HEK293 (cell line): Measurements from ENCODE around the gene CCDC57.

Source experiments
- CTCF ChIA-PET: fragments of 350-600 bp; formaldehyde crosslinking; extraction: SDS; loops from one replicate; lab custom pipeline; 2021; ENCODE audit warnings: antibody characterized with exemption; lab: Yijun Ruan, JAX
- POLR2A ChIA-PET: fragments of 300-600 bp; formaldehyde crosslinking; extraction: SDS; loops from one replicate; lab custom pipeline; 2020; ENCODE audit warnings: antibody characterized with exemption, inconsistent platforms; lab: Yijun Ruan, JAX
- H3K27ac ChIP-seq: fragments of 200-500 bp; sonication (Bioruptor generic); 2 replicates; pipeline ENCODE4 v1.5.1; 2014; ENCODE audit warnings: low read depth, low read length, control low read depth, inconsistent platforms; ENCODE audit errors: extremely low read depth
- H3K36me3 ChIP-seq, 2 experiments: fragments of 200-500 bp in 1 of 2; sonication (Bioruptor generic) in 1 of 2; 1 replicate in 1 of 2; 2 replicates in 1 of 2; pipeline ENCODE4 v1.5.1; 2014 to 2017; ENCODE audit warnings: inconsistent platforms in 2 of 2, low read length in 2 of 2; ENCODE audit not compliant: control insufficient read depth in 2 of 2, insufficient read depth in 1 of 2
- H3K4me1 ChIP-seq: fragments of 200-500 bp; sonication (Bioruptor generic); 2 replicates; pipeline ENCODE4 v1.5.1; 2014; ENCODE audit warnings: mild to moderate bottlenecking, low read length, inconsistent platforms; ENCODE audit not compliant: control insufficient read depth, insufficient read depth
- H3K4me3 ChIP-seq: 2 replicates; pipeline ENCODE4 v1.5.1; 2011; ENCODE audit warnings: low read depth, mild to moderate bottlenecking, control low read depth, low read length, moderate library complexity
- H3K9me3 ChIP-seq: fragments of 200-500 bp; sonication (Bioruptor generic); 2 replicates; pipeline ENCODE4 v1.5.1; 2014; ENCODE audit warnings: low read depth, low read length, inconsistent platforms; ENCODE audit not compliant: control insufficient read depth, insufficient read depth
- BCL11A ChIP-seq: fragments of 450-650 bp; formaldehyde crosslinking; IDR thresholded peaks from 2 replicates; pipeline ENCODE4 v1.5.1; 2016; ENCODE audit warnings: low read depth, missing biosample characterization, missing genetic modification characterization
- ELK4 ChIP-seq: IDR thresholded peaks from 2 replicates; pipeline ENCODE4 v1.6.1; 2011; ENCODE audit warnings: mild to moderate bottlenecking, low read depth, low read length, borderline replicate concordance
- GLI2 ChIP-seq: fragments of 450-650 bp; formaldehyde crosslinking; IDR thresholded peaks from 2 replicates; pipeline ENCODE4; 2017; ENCODE audit warnings: missing biosample characterization, missing genetic modification characterization, low read depth, borderline replicate concordance
- HOXA7 ChIP-seq: sonication (generic); formaldehyde crosslinking; IDR thresholded peaks from 2 replicates; pipeline ENCODE4 v1.8.1; 2022; ENCODE audit warnings: missing genetic modification reagents, borderline replicate concordance
- HOXC10 ChIP-seq: sonication (generic); formaldehyde crosslinking; IDR thresholded peaks from 2 replicates; pipeline ENCODE4 v1.8.1; 2023; ENCODE audit warnings: mild to moderate bottlenecking, missing genetic modification reagents
- KLF16 ChIP-seq: fragments of 450-650 bp; formaldehyde crosslinking; IDR thresholded peaks from 2 replicates; pipeline ENCODE4 v1.5.1; 2017; ENCODE audit warnings: missing biosample characterization, missing genetic modification characterization
- YY2 ChIP-seq: fragments of 450-650 bp; formaldehyde crosslinking; IDR thresholded peaks from 2 replicates; pipeline ENCODE4 v1.5.1; 2016; ENCODE audit warnings: missing biosample characterization, missing genetic modification characterization
- ZBTB44 ChIP-seq: fragments of 450-650 bp; IDR thresholded peaks from 2 replicates; pipeline ENCODE4 v1.5.1; 2018; ENCODE audit warnings: missing biosample characterization, mild to moderate bottlenecking, missing genetic modification characterization
- ZNF169 ChIP-seq: fragments of 450-650 bp; formaldehyde crosslinking; IDR thresholded peaks from 2 replicates; pipeline ENCODE4 v1.5.1; 2016; ENCODE audit warnings: missing biosample characterization, missing genetic modification characterization
- ZNF18 ChIP-seq: fragments of 450-650 bp; formaldehyde crosslinking; IDR thresholded peaks from 2 replicates; pipeline ENCODE4 v1.5.1; 2016; ENCODE audit warnings: missing biosample characterization, missing genetic modification characterization
- ZNF221 ChIP-seq: fragments of 450-650 bp; formaldehyde crosslinking; IDR thresholded peaks from 2 replicates; pipeline ENCODE4 v1.5.1; 2017; ENCODE audit warnings: missing biosample characterization, missing genetic modification characterization, borderline replicate concordance
- ZNF324 ChIP-seq: fragments of 450-650 bp; formaldehyde crosslinking; IDR thresholded peaks from 2 replicates; pipeline ENCODE4 v1.5.1; 2016; ENCODE audit warnings: missing biosample characterization, missing genetic modification characterization
- ZNF354C ChIP-seq: fragments of 450-650 bp; formaldehyde crosslinking; IDR thresholded peaks from 2 replicates; pipeline ENCODE4 v1.5.1; 2016; ENCODE audit warnings: missing biosample characterization, missing genetic modification characterization, low read depth, borderline replicate concordance
- ZNF391 ChIP-seq: fragments of 450-650 bp; formaldehyde crosslinking; IDR thresholded peaks from 2 replicates; pipeline ENCODE4 v1.5.1; 2016; ENCODE audit warnings: low read depth, missing biosample characterization, missing genetic modification characterization, borderline replicate concordance
- ZNF423 ChIP-seq: fragments of 450-650 bp; formaldehyde crosslinking; IDR thresholded peaks from 2 replicates; pipeline ENCODE4 v1.5.1; 2016; ENCODE audit warnings: missing biosample characterization, missing genetic modification characterization
- ZNF513 ChIP-seq: fragments of 450-650 bp; IDR thresholded peaks from 2 replicates; pipeline ENCODE4 v1.5.1; 2018; ENCODE audit warnings: missing biosample characterization, missing genetic modification characterization
- ZNF704 ChIP-seq: fragments of 450-650 bp; formaldehyde crosslinking; IDR thresholded peaks from 2 replicates; pipeline ENCODE4 v1.5.1; 2016; ENCODE audit warnings: missing biosample characterization, missing genetic modification characterization
- ZNF843 ChIP-seq: fragments of 450-650 bp; formaldehyde crosslinking; IDR thresholded peaks from 2 replicates; pipeline ENCODE4 v1.5.1; 2016; ENCODE audit warnings: missing biosample characterization, missing genetic modification characterization
- ZSCAN5A ChIP-seq: fragments of 450-650 bp; formaldehyde crosslinking; IDR thresholded peaks from 2 replicates; pipeline ENCODE4 v1.5.1; 2016; ENCODE audit warnings: missing biosample characterization, missing genetic modification characterization

CCDC57 gene

GRCh38 chr17:82214012-82214628 is 1.5 kb upstream of the CCDC57 start:
- Histone ChIP-seq H3K36me3 (no peaks in the 10 kb centered on the region; a peak in 1 of 3 replicates), H3K27ac (no peak overlapping the region), H3K9me3 (no peaks in the 10 kb centered on the region), H3K4me3 (no peak overlapping the region), H3K4me1 (0 out of 2 replicates have a peak, but pooled peaks cover 7% of the 10 kb centered on the region)
- CTCF ChIA-PET, result interaction anchor here (0.7 to 1.3 kb wide), 2 partner anchors 8 to 22 kb away, joined by 4 to 7 read pairs; no protein-coding TSS in a partner anchor
- POLR2A ChIA-PET, result interaction anchor here (0.6 to 1.2 kb wide), 4 partner anchors 8 to 310 kb away, joined by 3 to 6 read pairs (median 4); no protein-coding TSS in a partner anchor
- TF ChIP-seq ZNF221 (tag by site-specific recombination) (no peak), ZNF324 (tag by site-specific recombination) (no peak), ZNF843 (tag by site-specific recombination) (no peak), GLI2 (tag by site-specific recombination) (no peak), ELK4 (no peak), ZSCAN5A (tag by site-specific recombination) (no peak), ZBTB44 (tag by site-specific recombination) (no peak), ZNF18 (tag by site-specific recombination) (no peak), YY2 (no peak), ZNF169 (tag by site-specific recombination) (no peak), HOXA7 (CRISPR knock-in tag) (no peak), ZNF423 (tag by site-specific recombination) (no peak), ZNF513 (tag by site-specific recombination) (no peak), ZNF704 (no peak), ZNF391 (tag by site-specific recombination) (no peak), ZNF354C (tag by site-specific recombination) (no peak), HOXC10 (CRISPR knock-in tag) (no peak), KLF16 (tag by site-specific recombination) (no peak), BCL11A (tag by site-specific recombination) (no peak)
